AG04450 (cell line): ENCODE data around the gene HTRA1. TPM values are rescaled to one million over a fixed set of nuclear protein-coding genes. Genes with fewer than 3 reads are reported as not detected.

ENCODE experiments used
- CTCF ChIA-PET: fragments of 300-600, 350-600 bp; formaldehyde crosslinking; extraction: SDS; loops from one replicate; lab custom pipeline; 2022; ENCODE audit warnings: antibody characterized with exemption, inconsistent platforms; lab: Charles Lee
- POLR2A ChIA-PET: fragments of 350-600 bp; formaldehyde crosslinking; extraction: SDS; loops from one replicate; lab custom pipeline; 2021; ENCODE audit warnings: antibody characterized with exemption, inconsistent platforms; lab: Yijun Ruan, JAX
- DNase-seq: peaks from one replicate; pipeline ENCODE4 v3.0.0-alpha.2; 2011; ENCODE audit warnings: low read depth, low spot score
- H3K27ac ChIP-seq: one replicate; pipeline ENCODE4 v1.5.1; 2012; ENCODE audit warnings: low read depth, low read length, control low read depth
- H3K27me3 ChIP-seq: one replicate; pipeline ENCODE4 v1.6.0; 2012; ENCODE audit warnings: low read length; ENCODE audit not compliant: control insufficient read depth, insufficient read depth
- H3K4me3 ChIP-seq: 2 replicates; pipeline ENCODE4 v1.5.1; 2011; ENCODE audit warnings: mild to moderate bottlenecking, low read depth, low read length, control low read depth
- H3K9me3 ChIP-seq: 2 replicates; pipeline ENCODE4 v1.5.1; 2012; ENCODE audit warnings: low read length; ENCODE audit not compliant: control insufficient read depth, insufficient read depth
- CTCF ChIP-seq: IDR thresholded peaks from 2 replicates; pipeline ENCODE4 v1.5.1; 2011; ENCODE audit warnings: low read depth, low read length, control low read depth, inconsistent platforms
- polyA plus RNA-seq: library from polyadenylated mRNA; depleted of rRNA; stranded (reverse); fragments of >200 nt; gene quantifications from 2 replicates; pipeline ENCODE4 v1.2.3, GENCODE V29; 2011

The HTRA1 gene
- polyA plus RNA-seq, 1 experiment: 187 TPM

DNA sequence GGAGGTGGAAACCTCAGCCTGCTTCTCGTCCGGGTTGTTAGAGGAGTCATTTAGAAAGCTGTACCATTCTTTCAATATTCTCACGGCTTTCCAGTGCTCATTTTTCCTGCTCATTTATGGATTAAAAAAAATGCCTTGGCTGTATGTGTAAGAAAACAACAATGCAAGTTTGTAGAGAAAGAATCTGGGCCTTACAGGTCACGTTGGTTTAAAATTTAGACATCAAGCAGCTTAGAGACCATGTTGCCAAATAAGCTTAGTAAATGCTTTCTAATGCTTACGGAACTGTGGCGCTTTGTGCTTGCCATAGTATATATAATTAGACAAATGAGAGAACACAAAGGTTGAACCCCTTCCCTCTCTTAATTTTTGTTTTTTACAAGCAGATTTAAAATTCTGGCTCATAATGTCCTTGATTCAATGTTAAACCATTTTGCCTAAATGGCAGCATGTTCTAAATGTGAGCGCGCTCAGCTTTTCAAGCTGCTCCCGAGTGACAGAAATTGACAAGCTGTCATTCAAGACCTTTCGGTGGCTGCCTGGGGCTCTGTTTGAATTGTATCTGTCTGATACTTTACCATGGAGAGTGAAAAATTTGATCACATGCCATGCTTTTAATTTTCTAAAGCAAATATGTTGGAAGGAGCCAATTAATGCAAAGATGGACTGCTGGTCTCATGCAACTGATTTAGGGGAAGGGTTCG lies 5.8 kb upstream of the HTRA1 start:
- H3K4me3 ChIP-seq: no peak overlapping the region
- ChIA-PET CTCF (interaction anchor here (1.0 to 1.1 kb wide), 3 partner anchors 9 to 26 kb away, joined by 3 to 6 read pairs (median 3); no protein-coding TSS in a partner anchor), POLR2A (no interaction called here)
- no peaks in the 10 kb centered on the region for H3K9me3 ChIP-seq
- H3K27ac ChIP-seq: no peak overlapping the region
- no peaks in the 10 kb centered on the region for H3K27me3 ChIP-seq
- no peak for TF ChIP-seq CTCF
- no peak for DNase-seq

GRCh38 chr10:122457934-122458333 lies 3.4 kb upstream of the HTRA1 start:
- no peak overlapping the region for H3K27ac ChIP-seq
- no peaks in the 10 kb centered on the region for H3K9me3 ChIP-seq
- CTCF ChIA-PET: interaction anchor here (1.0 to 1.2 kb wide), 2 partner anchors 19 to 108 kb away, joined by 4 to 5 read pairs; no protein-coding TSS in a partner anchor
- no peak overlapping the region for H3K4me3 ChIP-seq
- no peak for TF ChIP-seq CTCF
- H3K27me3 ChIP-seq: no peaks in the 10 kb centered on the region
- no peak for DNase-seq
- POLR2A ChIA-PET: no interaction called here

DNA sequence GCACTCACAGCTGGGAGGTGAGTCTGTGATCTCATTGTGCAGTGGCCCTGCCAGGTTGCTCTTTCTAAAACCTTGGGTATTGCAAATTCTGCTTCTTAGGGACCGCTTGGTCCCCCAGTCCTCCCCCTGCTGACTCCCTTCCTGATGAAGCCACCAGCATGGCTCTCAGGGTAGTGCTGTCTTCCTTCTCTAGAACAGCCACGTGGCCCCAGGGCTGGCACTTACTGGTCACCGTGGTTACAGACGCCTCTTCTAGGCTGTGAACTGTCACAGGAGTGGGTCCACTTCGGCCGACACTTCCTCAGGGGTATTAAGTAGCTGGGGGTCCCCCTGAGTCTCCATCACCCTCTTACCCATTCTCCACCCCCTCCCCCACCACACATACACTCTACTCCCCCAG lies 2.7 kb upstream of the HTRA1 start:
- ChIA-PET POLR2A (no interaction called here), CTCF (interaction anchor here (0.8 kb wide), 1 partner anchor 24 kb away, joined by 3 read pairs; no protein-coding TSS in a partner anchor)
- DNase-seq: no peak
- no peak for TF ChIP-seq CTCF
- Histone ChIP-seq H3K4me3 (no peak overlapping the region), H3K27me3 (no peaks in the 10 kb centered on the region), H3K27ac (no peak overlapping the region), H3K9me3 (no peaks in the 10 kb centered on the region)

DNA sequence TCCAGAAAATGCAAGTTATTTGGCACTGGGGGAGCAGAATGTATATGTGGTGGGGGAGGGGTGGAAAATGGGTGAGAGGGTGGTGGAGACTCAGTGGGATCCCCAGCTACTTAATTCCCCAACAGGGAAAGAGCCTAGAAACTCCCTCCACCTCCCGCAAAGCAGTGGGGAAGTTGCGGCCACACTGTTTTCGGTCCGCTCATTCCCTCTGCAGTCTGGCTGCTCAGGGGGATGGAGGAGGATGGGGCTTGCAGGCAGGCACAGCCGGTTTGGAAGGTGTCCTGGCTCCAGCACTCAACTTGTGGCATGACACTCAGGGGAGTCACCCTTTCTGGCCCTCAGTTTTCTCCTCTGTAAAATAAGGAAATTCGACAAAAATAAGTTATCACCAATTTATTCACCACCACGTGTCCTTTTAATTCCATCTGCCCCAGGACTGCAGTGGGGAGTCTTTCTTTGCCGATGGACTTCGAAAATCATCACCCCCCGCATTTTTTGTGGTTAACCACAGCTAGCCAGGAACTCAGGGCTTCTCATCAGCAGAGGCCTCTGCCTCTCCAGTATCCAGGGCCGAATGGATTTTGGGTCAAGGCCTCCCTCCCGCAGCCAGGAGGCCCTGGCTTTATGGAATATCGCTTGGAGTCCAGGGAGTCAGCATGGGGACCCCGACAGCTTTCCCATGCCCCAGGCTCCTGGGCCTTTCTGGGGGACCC lies 1.6 kb upstream of the HTRA1 start:
- H3K27me3 ChIP-seq: no peaks in the 10 kb centered on the region
- H3K4me3 ChIP-seq: no peak overlapping the region
- H3K27ac ChIP-seq: peak overlapping the region; percentile 11
- no peak for DNase-seq
- ChIA-PET CTCF (interaction anchor here (0.8 kb wide), 1 partner anchor 25 kb away, joined by 3 read pairs; no protein-coding TSS in a partner anchor), POLR2A (interaction anchor here (1.9 kb wide), 1 partner anchor 10 kb away, joined by 5 read pairs; no protein-coding TSS in a partner anchor)
- H3K9me3 ChIP-seq: no peaks in the 10 kb centered on the region
- TF ChIP-seq CTCF: no peak

DNA sequence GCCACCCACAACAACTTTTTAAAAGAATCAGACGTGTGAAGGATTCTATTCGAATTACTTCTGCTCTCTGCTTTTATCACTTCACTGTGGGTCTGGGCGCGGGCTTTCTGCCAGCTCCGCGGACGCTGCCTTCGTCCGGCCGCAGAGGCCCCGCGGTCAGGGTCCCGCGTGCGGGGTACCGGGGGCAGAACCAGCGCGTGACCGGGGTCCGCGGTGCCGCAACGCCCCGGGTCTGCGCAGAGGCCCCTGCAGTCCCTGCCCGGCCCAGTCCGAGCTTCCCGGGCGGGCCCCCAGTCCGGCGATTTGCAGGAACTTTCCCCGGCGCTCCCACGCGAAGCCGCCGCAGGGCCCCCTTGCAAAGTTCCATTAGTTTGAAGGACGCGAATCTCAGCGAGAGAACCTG lies 461 bp upstream of the HTRA1 start:
- TF ChIP-seq CTCF: no peak
- Histone ChIP-seq H3K27me3 (no peaks in the 10 kb centered on the region), H3K4me3 (peak overlapping the region; percentile 77), H3K27ac (no peak overlapping the region), H3K9me3 (no peaks in the 10 kb centered on the region)
- DNase-seq: no peak
- ChIA-PET POLR2A (interaction anchor here (0.7 to 1.9 kb wide), 2 partner anchors 8 to 44 kb away, joined by 3 to 5 read pairs; no protein-coding TSS in a partner anchor), CTCF (no interaction called here)
